Fibroblast of skin of left quadriceps (primary cell): ENCODE data around the gene ATAD3B.
"Not testable (repeated sequence)": the region's sequence is repeated elsewhere in the genome, so short reads cannot be mapped to it uniquely, and the experiment has no call there.

Experiments used
- DNase-seq, 2 experiments: peaks; one replicate each; pipeline ENCODE4 v3.0.0-alpha.2; 2013; ENCODE audit warnings: low read depth in 2 of 2

Gene ATAD3B

GRCh38 chr1:1471389-1472052 is at the start of gene ATAD3B:
ATAD3B (plus strand) TSS chr1:1471765; CDS start chr1:1471885, 120 bp downstream.
- peak; percentile 73 to 75 for DNase-seq

- DNase-seq, result no peak
Observed at GRCh38 chr1:1421907-1422464, 49.6 kb upstream of the ATAD3B start.

- DNase-seq, result peak; percentile 27 to 33
Observed at GRCh38 chr1:1422465-1423244, 48.9 kb upstream of the ATAD3B start.

GRCh38 chr1:1423245-1423597 is 48.3 kb upstream of the ATAD3B start:
- DNase-seq, result no peak

- no peak for DNase-seq
Observed at GRCh38 chr1:1424707-1425106, 46.9 kb upstream of the ATAD3B start.

- no peak for DNase-seq
Observed at GRCh38 chr1:1425426-1425752, 46.2 kb upstream of the ATAD3B start.

GRCh38 chr1:1425753-1426495 is 45.6 kb upstream of the ATAD3B start:
- no peak for DNase-seq

- DNase-seq, result no peak
Observed at GRCh38 chr1:1426496-1427105, 45.0 kb upstream of the ATAD3B start.

GRCh38 chr1:1427106-1427819 is 44.3 kb upstream of the ATAD3B start:
- DNase-seq, result no peak

- DNase-seq, result no peak
Observed at GRCh38 chr1:1427820-1428148, 43.8 kb upstream of the ATAD3B start.

GRCh38 chr1:1428174-1428573 is 43.4 kb upstream of the ATAD3B start:
- no peak for DNase-seq

- DNase-seq, result not testable (repeated sequence)
Observed at GRCh38 chr1:1428967-1429366, 42.6 kb upstream of the ATAD3B start.

- DNase-seq, result no peak
Observed at GRCh38 chr1:1429671-1430073, 41.9 kb upstream of the ATAD3B start.

GRCh38 chr1:1430114-1430982 is 41.2 kb upstream of the ATAD3B start:
- DNase-seq, result peak in 1 of 2 experiments; percentile 18

GRCh38 chr1:1430992-1431844 is 40.3 kb upstream of the ATAD3B start:
- DNase-seq, result no peak

- no peak for DNase-seq
Observed at GRCh38 chr1:1431845-1432273, 39.7 kb upstream of the ATAD3B start.

- DNase-seq, result no peak
Observed at GRCh38 chr1:1432274-1432950, 39.2 kb upstream of the ATAD3B start.

- DNase-seq, result no peak
Observed at GRCh38 chr1:1432951-1433803, 38.4 kb upstream of the ATAD3B start.
